ENCODE data around the gene CACNA1G. TPM values are rescaled to one million over a fixed set of nuclear protein-coding genes. Genes with fewer than 3 reads are reported as not detected.

CACNA1G gene
- 0.13 TPM for total RNA-seq
- long read RNA-seq = 0 reads

GRCh38 chr17:50560185-50560824 is at the start of gene CACNA1G:
CACNA1G (plus strand) TSS chr17:50560715; CDS start chr17:50561460, 745 bp downstream.
- intact Hi-C loops (cut with DNase I) = no loop called here
- DNase-seq (ENCODE audit: low spot score) = peak; percentile 92

- DNase-seq (ENCODE audit: low spot score) = no peak
- intact Hi-C loops (cut with DNase I) = no loop called here
Observed at GRCh38 chr17:50511058-50511457, 49.5 kb upstream of the CACNA1G start.

- intact Hi-C loops (cut with DNase I) = no loop called here
Observed at GRCh38 chr17:50513495-50513894, 47.0 kb upstream of the CACNA1G start.

GRCh38 chr17:50514388-50514787 is 46.1 kb upstream of the CACNA1G start:
- no peak for DNase-seq (ENCODE audit: low spot score)
- intact Hi-C loops (cut with DNase I) = no loop called here

More at GRCh38 chr17:50513495-50513894, 47.0 kb upstream of the CACNA1G start:
- no peak for DNase-seq (ENCODE audit: low spot score)

- intact Hi-C loops (cut with DNase I) = no loop called here
- DNase-seq (ENCODE audit: low spot score) = no peak
Observed at GRCh38 chr17:50514936-50515702, 45.4 kb upstream of the CACNA1G start.

- DNase-seq (ENCODE audit: low spot score) = no peak
- intact Hi-C loops (cut with DNase I) = no loop called here
Observed at GRCh38 chr17:50517011-50517410, 43.5 kb upstream of the CACNA1G start.

GRCh38 chr17:50517504-50518383 is 42.8 kb upstream of the CACNA1G start:
- no peak for DNase-seq (ENCODE audit: low spot score)
- intact Hi-C loops (cut with DNase I) = no loop called here

GRCh38 chr17:50518384-50519023 is 42.0 kb upstream of the CACNA1G start:
- intact Hi-C loops (cut with DNase I) = no loop called here
- DNase-seq (ENCODE audit: low spot score) = no peak

GRCh38 chr17:50519141-50519834 is 41.2 kb upstream of the CACNA1G start:
- intact Hi-C loops (cut with DNase I) = no loop called here
- DNase-seq (ENCODE audit: low spot score) = no peak

- intact Hi-C loops (cut with DNase I) = no loop called here
- no peak for DNase-seq (ENCODE audit: low spot score)
Observed at GRCh38 chr17:50520483-50520882, 40.0 kb upstream of the CACNA1G start.

GRCh38 chr17:50521514-50521913 is 39.0 kb upstream of the CACNA1G start:
- intact Hi-C loops (cut with DNase I) = no loop called here
- no peak for DNase-seq (ENCODE audit: low spot score)

GRCh38 chr17:50522766-50523165 is 37.7 kb upstream of the CACNA1G start:
- intact Hi-C loops (cut with DNase I) = no loop called here
- no peak for DNase-seq (ENCODE audit: low spot score)

GRCh38 chr17:50523208-50523607 is 37.3 kb upstream of the CACNA1G start:
- no peak for DNase-seq (ENCODE audit: low spot score)
- intact Hi-C loops (cut with DNase I) = no loop called here

GRCh38 chr17:50524838-50525237 is 35.7 kb upstream of the CACNA1G start:
- intact Hi-C loops (cut with DNase I) = no loop called here
- DNase-seq (ENCODE audit: low spot score) = no peak

- intact Hi-C loops (cut with DNase I) = no loop called here
- DNase-seq (ENCODE audit: low spot score) = no peak
Observed at GRCh38 chr17:50527155-50527762, 33.3 kb upstream of the CACNA1G start.

GRCh38 chr17:50527949-50528474 is 32.5 kb upstream of the CACNA1G start:
- no peak for DNase-seq (ENCODE audit: low spot score)
- intact Hi-C loops (cut with DNase I) = no loop called here

GRCh38 chr17:50529849-50530248 is 30.7 kb upstream of the CACNA1G start:
- DNase-seq (ENCODE audit: low spot score) = no peak
- intact Hi-C loops (cut with DNase I) = no loop called here

GRCh38 chr17:50531428-50532025 is 29.0 kb upstream of the CACNA1G start:
- intact Hi-C loops (cut with DNase I) = no loop called here
- DNase-seq (ENCODE audit: low spot score) = no peak
